HepG2 (cell line): ENCODE results near the gene MARCHF5. TPM values are rescaled to one million over a fixed set of nuclear protein-coding genes. Genes with fewer than 3 reads are reported as not detected.

ENCODE experiments used
- ATAC-seq: fragments of 200-7000 bp; cut with Tn5 transposase; 3 replicates; pipeline ENCODE4 v1.9.1; 2020; ENCODE audit warnings: mild to moderate bottlenecking, moderate library complexity
- BruUV-seq: library from RNA; stranded (reverse); fragments of 400-500 nt; replicated peaks from 2 replicates; lab custom pipeline; 2021; lab: Mats Ljungman, UMichigan
- CTCF ChIA-PET: fragments of 300-600 bp; formaldehyde crosslinking; extraction: SDS; loops from one replicate; lab custom pipeline; 2021; ENCODE audit warnings: low total read pairs, inconsistent platforms, low intra/inter-chr PET ratio; lab: Yijun Ruan, JAX
- POLR2A ChIA-PET: fragments of 350-600 bp; sonication (Branson Sonifier 250); formaldehyde crosslinking; loops from one replicate; lab custom pipeline; 2020; ENCODE audit warnings: antibody characterized with exemption, inconsistent platforms; lab: Yijun Ruan, JAX
- DNase-seq: peaks from one replicate; pipeline ENCODE4 v3.0.0-alpha.2; 2015; ENCODE audit warnings: low spot score
- FAIRE-seq: peaks from 3 replicates; lab custom pipeline; 2011; peaks lifted over from hg19 to GRCh38; lab: Jason Lieb, UNC
- H2AFZ ChIP-seq: one replicate; pipeline ENCODE4 v1.6.1; 2011; ENCODE audit warnings: low read length, inconsistent platforms
- H3K27ac ChIP-seq: fragments of 300-600 bp; 3 replicates; pipeline ENCODE4 v1.8.0; 2011; ENCODE audit warnings: mixed run types, mild to moderate bottlenecking, mixed read lengths, low read length, inconsistent platforms; ENCODE audit not compliant: insufficient read depth; ENCODE audit errors: extremely low read length
- H3K27me3 ChIP-seq, 2 experiments: fragments of 200-600 bp in 1 of 2; 2 replicates in 1 of 2; 3 replicates in 1 of 2; pipeline versions ENCODE4 v1.6.0 to v1.8.0; 2011; ENCODE audit warnings: low read length in 2 of 2, mild to moderate bottlenecking in 2 of 2, moderate library complexity in 2 of 2, inconsistent platforms in 1 of 2; ENCODE audit not compliant: insufficient read depth in 2 of 2, control insufficient read depth in 1 of 2
- H3K36me3 ChIP-seq, 2 experiments: fragments of 200-600 bp in 1 of 2; replicated peaks in 1 of 2; 2 replicates in 1 of 2; 3 replicates in 1 of 2; pipeline versions ENCODE4 v1.5.1 to v1.8.0; 2011; ENCODE audit warnings: low read length in 2 of 2, inconsistent platforms in 1 of 2; ENCODE audit not compliant: insufficient read depth in 2 of 2, control insufficient read depth in 1 of 2
- H3K4me1 ChIP-seq: 2 replicates; pipeline ENCODE4 v1.5.1; 2012; ENCODE audit warnings: low read length, inconsistent platforms; ENCODE audit not compliant: insufficient read depth
- H3K4me2 ChIP-seq: 2 replicates; pipeline ENCODE4 v1.6.0; 2011; ENCODE audit warnings: low read depth, low read length, inconsistent platforms
- H3K4me3 ChIP-seq, 3 experiments: fragments of 200-600 bp in 1 of 3; sonication (generic), shearing (Covaris generic) in 1 of 3; replicated peaks in 1 of 3; 2 replicates each; pipeline ENCODE4 v1.5.1; 2011 to 2016; ENCODE audit warnings: low read length in 3 of 3, inconsistent platforms in 2 of 3, low read depth in 2 of 3, mild to moderate bottlenecking in 2 of 3, control low read depth in 1 of 3, mixed read lengths in 1 of 3; ENCODE audit not compliant: insufficient read depth in 1 of 3
- H3K79me2 ChIP-seq: one replicate; pipeline ENCODE4 v1.6.1; 2011; ENCODE audit warnings: low read length, inconsistent platforms; ENCODE audit not compliant: insufficient read depth
- H3K9ac ChIP-seq: 2 replicates; pipeline ENCODE4 v1.6.0; 2011; ENCODE audit warnings: mild to moderate bottlenecking, low read depth, low read length, inconsistent platforms; ENCODE audit not compliant: insufficient read depth
- H3K9me3 ChIP-seq: 2 replicates; pipeline ENCODE4 v1.5.1; 2012; ENCODE audit warnings: mild to moderate bottlenecking, low read length
- H4K20me1 ChIP-seq: 2 replicates; pipeline ENCODE4 v1.6.0; 2011; ENCODE audit warnings: inconsistent platforms, mild to moderate bottlenecking, low read length, moderate library complexity; ENCODE audit not compliant: insufficient read depth
- CENPT ChIP-seq: sonication (generic); formaldehyde crosslinking; IDR thresholded peaks from 2 replicates; pipeline ENCODE4 v1.8.0; 2022; ENCODE audit warnings: low read depth, mild to moderate bottlenecking, moderate library complexity, missing genetic modification reagents
- CSRNP2 ChIP-seq: sonication (generic); formaldehyde crosslinking; conservative IDR thresholded peaks from 2 replicates; pipeline ENCODE4 v1.8.0; 2022; ENCODE audit warnings: low read depth, missing genetic modification reagents
- EEA1 ChIP-seq: sonication (generic); formaldehyde crosslinking; IDR thresholded peaks from 2 replicates; pipeline ENCODE4 v1.5.1; 2020; ENCODE audit warnings: mild to moderate bottlenecking, missing genetic modification reagents, borderline replicate concordance
- EHMT2 ChIP-seq: fragments of 200-600 bp; sonication (generic); IDR thresholded peaks from 2 replicates; pipeline ENCODE4 v1.7.0; 2017; ENCODE audit warnings: antibody characterized with exemption, low read depth, low read length, borderline replicate concordance
- ERF ChIP-seq: IDR thresholded peaks from 2 replicates; pipeline ENCODE4 v1.6.1; 2018; ENCODE audit warnings: missing biosample characterization, missing genetic modification reagents
- FOSL2 ChIP-seq: sonication (generic); formaldehyde crosslinking; IDR thresholded peaks from 2 replicates; pipeline ENCODE4 v1.4.0; 2020; ENCODE audit warnings: missing genetic modification reagents
- HOXA7 ChIP-seq: sonication (generic); formaldehyde crosslinking; IDR thresholded peaks from 2 replicates; pipeline ENCODE4 v1.8.1; 2022; ENCODE audit warnings: mild to moderate bottlenecking, missing genetic modification reagents, moderate library complexity
- MAFK ChIP-seq, 2 experiments: IDR thresholded peaks in 1 of 2; conservative IDR thresholded peaks in 1 of 2; 2 replicates each; pipeline ENCODE4 v1.6.1; 2011; ENCODE audit warnings: improper control_type of control experiment in 2 of 2, low read length in 2 of 2
- MTF2 ChIP-seq: sonication (generic); formaldehyde crosslinking; IDR thresholded peaks from 2 replicates; pipeline ENCODE4 v1.5.0; 2020; ENCODE audit warnings: missing genetic modification reagents, borderline replicate concordance
- SAFB2 ChIP-seq: sonication (generic); formaldehyde crosslinking; IDR thresholded peaks from 2 replicates; pipeline ENCODE4 v1.5.1; 2020; ENCODE audit warnings: missing genetic modification reagents, low read depth, mild to moderate bottlenecking, borderline replicate concordance
- SRSF1 ChIP-seq: fragments of 200-400 bp; formaldehyde crosslinking; optimal IDR thresholded peaks from 2 replicates; pipeline ENCODE3; 2017; ENCODE audit warnings: mild to moderate bottlenecking, low read depth, low read length, moderate library complexity
- STAT5B ChIP-seq: sonication (generic); formaldehyde crosslinking; IDR thresholded peaks from 2 replicates; pipeline ENCODE4 v1.4.0; 2020; ENCODE audit warnings: missing genetic modification reagents
- WIZ ChIP-seq: sonication (generic); formaldehyde crosslinking; IDR thresholded peaks from 2 replicates; pipeline ENCODE4 v1.5.1; 2020; ENCODE audit warnings: mild to moderate bottlenecking, missing genetic modification reagents
- ZFP37 ChIP-seq: sonication (generic); formaldehyde crosslinking; IDR thresholded peaks from 2 replicates; pipeline ENCODE4 v1.4.0; 2020; ENCODE audit warnings: missing genetic modification reagents, borderline replicate concordance
- ZNF12 ChIP-seq: sonication (generic); formaldehyde crosslinking; IDR thresholded peaks from 2 replicates; pipeline ENCODE4 v1.5.0; 2020; ENCODE audit warnings: missing genetic modification reagents
- ZNF235 ChIP-seq: sonication (generic); formaldehyde crosslinking; IDR thresholded peaks from 2 replicates; pipeline ENCODE4 v1.8.1; 2023; ENCODE audit warnings: mild to moderate bottlenecking, missing genetic modification reagents, borderline replicate concordance
- ZNF703 ChIP-seq: sonication (generic); formaldehyde crosslinking; IDR thresholded peaks from 2 replicates; pipeline ENCODE4 v1.5.1; 2020; ENCODE audit warnings: missing genetic modification reagents, mild to moderate bottlenecking, moderate library complexity, borderline replicate concordance
- ZNF772 ChIP-seq: sonication (generic); formaldehyde crosslinking; IDR thresholded peaks from 2 replicates; pipeline ENCODE4 v1.5.0; 2020; ENCODE audit warnings: mild to moderate bottlenecking, missing genetic modification reagents
- in situ Hi-C: cut with HindIII; loops from 2 replicates; pipeline ENCODE4 v1.10.0; 2017; ENCODE audit warnings: low pct_unique_long_range_greater_than_20kb; ENCODE audit not compliant: extremely low pct_ligation_motif_present
- intact Hi-C: fragments of 100-400 bp; cut with micrococcal nuclease; formaldehyde crosslinking; loops from one replicate; pipeline ENCODE4 v1.10.0; 2022; ENCODE audit not compliant: unreplicated experiment
- polyA plus RNA-seq, 8 experiments: library from polyadenylated mRNA; depleted of rRNA in 3 of 8; stranded (reverse) in 7 of 8; unstranded in 1 of 8; fragments of >200 nt; fragmentation: Illumina TruSeq in 4 of 8; extraction: Trizol in 4 of 8; gene quantifications; 2 replicates each; pipeline versions ENCODE4 v1.2.1 to v1.2.3, GENCODE V29; 2011 to 2016; ENCODE audit warnings: low read depth in 4 of 8, missing spikeins in 1 of 8, mixed read lengths in 1 of 8; ENCODE audit not compliant: insufficient read depth in 1 of 8
- total RNA-seq, 5 experiments: library from RNA; depleted of rRNA; stranded (reverse); fragments of >200 nt; fragmentation: Illumina TruSeq; extraction: Trizol; gene quantifications; 2 replicates each; pipeline ENCODE4 v1.2.3, GENCODE V29; 2016; ENCODE audit warnings: low read depth in 1 of 5
- TF ChIP-seq, protein P1 (sequence below): sonication (generic); formaldehyde crosslinking; conservative IDR thresholded peaks from 2 replicates; pipeline ENCODE4 v1.4.0; 2020; ENCODE audit warnings: missing genetic modification reagents

MARCHF5 gene
- total and polyA plus RNA-seq, 2 of the 13 experiments (the other 11 are each of a cell fraction or from before 2014, with no cell fraction given) = 19.4 to 21.0 TPM

DNA sequence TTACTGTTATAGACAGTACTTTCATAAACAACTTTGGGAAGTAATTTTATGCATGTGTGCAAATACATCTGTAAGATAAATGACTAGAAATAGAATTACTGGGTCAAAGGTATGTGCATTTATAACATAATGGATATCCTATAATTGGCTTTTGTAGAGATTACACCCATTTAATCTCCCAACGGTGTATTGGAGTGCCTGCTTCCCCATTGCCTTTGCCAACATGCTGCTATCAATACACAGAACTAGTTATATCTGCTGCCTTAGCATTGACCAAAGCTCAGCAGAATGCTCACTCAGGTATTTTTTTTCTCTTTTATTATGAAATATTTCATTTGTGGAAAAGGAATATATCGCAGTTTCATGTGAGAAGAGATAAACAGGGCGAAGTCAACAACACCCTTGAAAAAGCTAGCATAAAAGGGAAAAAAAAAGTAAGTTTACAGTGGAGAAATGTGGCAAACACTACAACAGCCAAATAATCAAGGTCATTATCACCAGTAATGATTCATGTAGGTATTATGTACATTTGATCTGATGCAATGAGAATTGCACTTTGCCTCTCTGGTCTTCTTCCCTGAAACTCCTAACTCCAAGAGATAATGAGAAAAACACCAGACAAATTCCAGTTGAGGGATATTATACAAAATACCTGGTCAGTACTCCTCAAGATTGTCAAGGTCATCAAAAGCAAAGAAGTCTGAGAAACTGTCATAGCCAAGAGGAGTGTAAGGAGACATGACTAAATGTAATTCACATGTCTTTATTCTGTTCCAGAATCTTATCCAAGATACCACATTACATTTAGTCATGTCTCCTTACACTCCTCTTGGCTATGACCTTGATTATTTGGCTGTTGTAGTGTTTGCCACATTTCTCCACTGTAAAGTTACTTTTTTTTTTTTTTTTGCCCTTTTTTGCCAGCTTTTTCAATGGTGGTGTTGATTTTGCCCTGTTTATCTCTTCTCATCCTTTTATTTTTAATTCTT, 36.8 kb downstream of the MARCHF5 start (continued):
- TF ChIP-seq ERF (CRISPR knock-in tag) (no peak), CSRNP2 (CRISPR knock-in tag) (no peak), EHMT2 (no peak), FOSL2 (CRISPR knock-in tag) (peak; percentile 77; the same call in 1 of the 2 replicates)

DNA sequence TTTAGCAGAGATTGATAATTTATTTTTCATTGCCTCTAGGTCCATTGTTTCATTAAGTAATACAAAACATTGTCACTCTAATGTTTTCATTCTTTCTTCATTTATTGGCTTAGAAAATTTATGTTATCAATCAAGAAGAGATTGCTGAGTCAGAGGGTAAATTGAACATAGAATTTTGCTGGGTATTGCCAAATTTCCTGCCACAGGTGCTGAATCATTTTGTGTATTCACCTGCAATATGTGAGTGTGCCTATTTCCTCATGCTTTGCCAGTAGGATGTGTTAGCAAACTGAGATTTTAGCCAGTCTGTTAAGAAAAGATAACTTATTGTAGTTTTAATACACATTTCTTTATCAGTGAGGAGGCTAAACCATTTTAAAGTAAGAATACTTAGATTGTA, 38.0 kb downstream of the MARCHF5 start:
- POLR2A ChIA-PET = no interaction called here
- Histone ChIP-seq H3K9ac (no peak overlapping the region), H3K4me1 (peaks cover 20% of the 10 kb centered on the region), H3K79me2 (peaks cover 15% of the 10 kb centered on the region), H4K20me1 (no peaks in the 10 kb centered on the region; the same call in none of the 2 replicates), H3K4me3 (no peak overlapping the region), H2AFZ (no peak overlapping the region), H3K36me3 (peaks cover 2 to 7% of the 10 kb centered on the region in 2 experiments; a peak in 3 of 5 replicates), H3K9me3 (no peaks in the 10 kb centered on the region), H3K4me2 (no peak overlapping the region), H3K27ac (no peak overlapping the region), H3K27me3 (no peaks in the 10 kb centered on the region)
- FAIRE-seq = no peak
- intact Hi-C loops (no loop called here), in situ Hi-C loops (no loop called here)
- no peak for DNase-seq
- CTCF ChIA-PET = no interaction called here
- no peak for ATAC-seq
- BruUV-seq = no TSS peak
- TF ChIP-seq STAT5B (no peak), ZFP37 (CRISPR knock-in tag) (no peak), ZNF12 (CRISPR knock-in tag) (no peak), MTF2 (CRISPR knock-in tag) (no peak), MAFK (conservative IDR thresholded peaks at IDR 0.05 in 1 of 2, IDR thresholded peaks at IDR 0.05 in 1 of 2; ENCODE audit: low read length in 2 of 2) (peak; percentile 23; a peak in 1 of 4 replicates), ZNF703 (CRISPR knock-in tag) (no peak), HOXA7 (no peak), ZNF772 (CRISPR knock-in tag) (no peak), SAFB2 (CRISPR knock-in tag) (no peak), EEA1 (CRISPR knock-in tag) (no peak), ZNF235 (CRISPR knock-in tag) (no peak), WIZ (no peak), SRSF1 (no peak), CENPT (CRISPR knock-in tag) (no peak)
- TF ChIP-seq, protein P1, sequence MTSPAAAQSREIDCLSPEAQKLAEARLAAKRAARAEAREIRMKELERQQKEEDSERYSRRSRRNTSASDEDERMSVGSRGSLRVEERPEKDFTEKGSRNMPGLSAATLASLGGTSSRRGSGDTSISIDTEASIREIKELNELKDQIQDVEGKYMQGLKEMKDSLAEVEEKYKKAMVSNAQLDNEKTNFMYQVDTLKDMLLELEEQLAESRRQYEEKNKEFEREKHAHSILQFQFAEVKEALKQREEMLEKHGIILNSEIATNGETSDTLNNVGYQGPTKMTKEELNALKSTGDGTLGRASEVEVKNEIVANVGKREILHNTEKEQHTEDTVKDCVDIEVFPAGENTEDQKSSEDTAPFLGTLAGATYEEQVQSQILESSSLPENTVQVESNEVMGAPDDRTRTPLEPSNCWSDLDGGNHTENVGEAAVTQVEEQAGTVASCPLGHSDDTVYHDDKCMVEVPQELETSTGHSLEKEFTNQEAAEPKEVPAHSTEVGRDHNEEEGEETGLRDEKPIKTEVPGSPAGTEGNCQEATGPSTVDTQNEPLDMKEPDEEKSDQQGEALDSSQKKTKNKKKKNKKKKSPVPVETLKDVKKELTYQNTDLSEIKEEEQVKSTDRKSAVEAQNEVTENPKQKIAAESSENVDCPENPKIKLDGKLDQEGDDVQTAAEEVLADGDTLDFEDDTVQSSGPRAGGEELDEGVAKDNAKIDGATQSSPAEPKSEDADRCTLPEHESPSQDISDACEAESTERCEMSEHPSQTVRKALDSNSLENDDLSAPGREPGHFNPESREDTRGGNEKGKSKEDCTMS (CRISPR knock-in tag) = no peak
